GM06990 (cell line): Measurements from ENCODE around the gene COL19A1.

Experiments used
- DNase-seq: peaks from one replicate; pipeline ENCODE4 v3.0.0-alpha.2; 2011; ENCODE audit not compliant: insufficient read length; ENCODE audit errors: extremely low read depth
- H3K27me3 ChIP-seq: replicated peaks from 2 replicates; pipeline ENCODE4 v1.6.0; 2011; ENCODE audit warnings: low read length; ENCODE audit not compliant: control insufficient read depth, insufficient read depth
- H3K36me3 ChIP-seq: 2 replicates; pipeline ENCODE4 v1.5.1; 2011; ENCODE audit warnings: low read length; ENCODE audit not compliant: control insufficient read depth, insufficient read depth
- H3K4me3 ChIP-seq: replicated peaks from 2 replicates; pipeline ENCODE4 v1.5.1; 2011; ENCODE audit warnings: low read depth, mild to moderate bottlenecking, control low read depth, low read length
- CTCF ChIP-seq: IDR thresholded peaks from 2 replicates; pipeline ENCODE4 v1.5.1; 2011; ENCODE audit warnings: low read length, control low read depth, mild to moderate bottlenecking, inconsistent platforms; ENCODE audit not compliant: insufficient read depth, poor library complexity, severe bottlenecking

COL19A1 gene

DNA sequence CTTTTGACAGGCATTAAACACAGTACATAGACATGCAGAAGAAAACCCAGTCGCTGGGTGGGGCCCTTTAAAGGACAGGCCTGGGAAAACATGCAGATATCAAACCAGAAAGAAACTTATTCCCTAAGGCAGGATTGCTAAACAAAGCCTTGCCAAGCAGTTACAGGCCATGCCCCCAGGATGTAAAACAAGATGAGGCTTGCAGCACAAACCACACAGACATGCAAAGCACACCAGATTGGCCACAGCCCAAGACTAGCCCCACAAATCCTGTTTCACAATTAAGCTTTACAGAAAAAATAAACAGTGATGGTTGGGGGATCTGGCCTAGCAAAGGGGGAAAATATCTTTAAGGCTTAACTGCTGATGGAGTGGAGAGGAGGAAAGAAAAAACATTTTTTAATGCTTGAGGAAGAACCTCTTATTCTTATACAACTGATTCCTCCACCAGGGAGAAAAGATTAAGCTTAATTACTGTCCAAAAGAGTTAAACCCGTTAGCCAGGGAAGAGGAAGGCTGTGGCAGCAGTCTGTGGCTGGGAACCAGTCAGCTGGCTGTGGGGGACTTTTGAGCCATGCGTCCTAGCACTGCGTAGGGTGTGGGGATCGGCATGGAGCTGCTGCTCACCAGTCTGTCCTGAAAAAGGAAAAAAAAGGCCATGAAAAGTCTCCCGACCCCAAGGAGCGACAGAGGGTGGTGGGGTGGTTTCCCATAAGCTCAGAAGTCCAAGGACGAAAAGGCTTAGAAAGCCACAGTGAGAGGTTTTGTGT lies 28.4 kb downstream of the COL19A1 start:
- DNase-seq = no peak
- no peaks in the 10 kb centered on the region for H3K27me3 ChIP-seq
- TF ChIP-seq CTCF = no peak
- H3K36me3 ChIP-seq = no peaks in the 10 kb centered on the region; the same call in 1 of the 2 replicates
- no peak overlapping the region; the same call in 1 of the 2 replicates for H3K4me3 ChIP-seq

GRCh38 chr6:69895396-69895795 lies 29.0 kb downstream of the COL19A1 start:
- no peak for TF ChIP-seq CTCF
- Histone ChIP-seq H3K4me3 (no peak overlapping the region), H3K36me3 (no peaks in the 10 kb centered on the region), H3K27me3 (no peaks in the 10 kb centered on the region)
- DNase-seq = no peak

- no peak for DNase-seq
- no peak for TF ChIP-seq CTCF
- no peak overlapping the region for H3K4me3 ChIP-seq
- peaks cover 7% of the 10 kb centered on the region for H3K36me3 ChIP-seq
- no peaks in the 10 kb centered on the region for H3K27me3 ChIP-seq
Observed at GRCh38 chr6:69900869-69901268, 34.5 kb downstream of the COL19A1 start.

GRCh38 chr6:69901361-69901760 lies 35.0 kb downstream of the COL19A1 start:
- TF ChIP-seq CTCF = no peak
- DNase-seq = no peak
- Histone ChIP-seq H3K27me3 (no peaks in the 10 kb centered on the region), H3K4me3 (no peak overlapping the region), H3K36me3 (peaks cover 7% of the 10 kb centered on the region)

- no peak for DNase-seq
- no peak overlapping the region for H3K4me3 ChIP-seq
Observed at GRCh38 chr6:69907981-69908498, 41.7 kb downstream of the COL19A1 start.

More at GRCh38 chr6:69907981-69908498, 41.7 kb downstream of the COL19A1 start:
- TF ChIP-seq CTCF = no peak
- no peaks in the 10 kb centered on the region for H3K27me3 ChIP-seq
- peaks cover 7% of the 10 kb centered on the region for H3K36me3 ChIP-seq
